BJ (cell line): ENCODE results near the gene CCDC12. TPM values are rescaled to one million over a fixed set of nuclear protein-coding genes. Genes with fewer than 3 reads are reported as not detected.

Source experiments
- CTCF ChIA-PET: fragments of 350-600 bp; formaldehyde crosslinking; extraction: SDS; loops from one replicate; lab custom pipeline; 2021; ENCODE audit warnings: antibody characterized with exemption, inconsistent platforms; lab: Yijun Ruan, JAX
- POLR2A ChIA-PET: fragments of 300-600 bp; sonication (Branson Sonifier 250); formaldehyde crosslinking; extraction: SDS; loops from one replicate; lab custom pipeline; 2021; ENCODE audit warnings: antibody characterized with exemption; lab: Charles Lee
- DNase-seq: peaks from one replicate; pipeline ENCODE4 v3.0.0-alpha.2; 2011; ENCODE audit warnings: low read depth
- H3K27me3 ChIP-seq: 2 replicates; pipeline ENCODE4 v1.6.0; 2011; ENCODE audit warnings: low read length; ENCODE audit not compliant: control insufficient read depth, insufficient read depth
- H3K36me3 ChIP-seq: 2 replicates; pipeline ENCODE4 v1.5.1; 2011; ENCODE audit warnings: low read length; ENCODE audit not compliant: control insufficient read depth, insufficient read depth
- H3K4me3 ChIP-seq: 2 replicates; pipeline ENCODE4 v1.5.1; 2011; ENCODE audit warnings: low read depth, mild to moderate bottlenecking, control low read depth, low read length
- CTCF ChIP-seq: IDR thresholded peaks from 2 replicates; pipeline ENCODE4 v1.5.1; 2011; ENCODE audit warnings: low read depth, mild to moderate bottlenecking, control low read depth, inconsistent platforms, low read length, moderate library complexity; ENCODE audit not compliant: insufficient read depth
- polyA plus RNA-seq: library from polyadenylated mRNA; depleted of rRNA; stranded (reverse); fragments of >200 nt; gene quantifications from 2 replicates; pipeline ENCODE4 v1.2.3, GENCODE V29; 2011

Gene CCDC12
- polyA plus RNA-seq, 1 experiment = 20.8 TPM

GRCh38 chr3:46884929-46885328 is 91.6 kb downstream of the CCDC12 start:
- Histone ChIP-seq H3K36me3 (no peaks in the 10 kb centered on the region), H3K27me3 (peaks cover 31% of the 10 kb centered on the region), H3K4me3 (no peak overlapping the region)
- ChIA-PET CTCF (interaction anchor here (1.1 to 12.4 kb wide), 4 partner anchors 10 to 179 kb away, joined by 3 to 70 read pairs (median 12); no protein-coding TSS in a partner anchor), POLR2A (no interaction called here)
- no peak for TF ChIP-seq CTCF
- no peak for DNase-seq

GRCh38 chr3:46884427-46884826 is 92.1 kb downstream of the CCDC12 start:
- DNase-seq = no peak
- ChIA-PET CTCF (interaction anchor here (0.6 to 12.4 kb wide), 4 partner anchors 11 to 69 kb away, joined by 3 to 70 read pairs (median 6); no protein-coding TSS in a partner anchor), POLR2A (no interaction called here)
- H3K27me3 ChIP-seq = peaks cover 29% of the 10 kb centered on the region
- no peak for TF ChIP-seq CTCF
- no peaks in the 10 kb centered on the region for H3K36me3 ChIP-seq
- no peak overlapping the region for H3K4me3 ChIP-seq

GRCh38 chr3:46883830-46884185 is 92.7 kb downstream of the CCDC12 start:
- no peaks in the 10 kb centered on the region for H3K36me3 ChIP-seq
- ChIA-PET POLR2A (no interaction called here), CTCF (interaction anchor here (0.6 to 12.4 kb wide), 4 partner anchors 12 to 68 kb away, joined by 3 to 70 read pairs (median 8); no protein-coding TSS in a partner anchor)
- peaks cover 27% of the 10 kb centered on the region for H3K27me3 ChIP-seq
- TF ChIP-seq CTCF = no peak
- peak overlapping the region; percentile 14; the same call in 1 of the 2 replicates for H3K4me3 ChIP-seq
- DNase-seq = no peak

GRCh38 chr3:46883054-46883829 is 93.3 kb downstream of the CCDC12 start:
- POLR2A ChIA-PET = no interaction called here
- Histone ChIP-seq H3K36me3 (no peaks in the 10 kb centered on the region), H3K4me3 (peak overlapping the region; percentile 43), H3K27me3 (peaks cover 27% of the 10 kb centered on the region)
- no peak for DNase-seq
- CTCF ChIA-PET = interaction anchor here (0.6 to 12.4 kb wide), 5 partner anchors 10 to 38 kb away, joined by 3 to 70 read pairs (median 5); no protein-coding TSS in a partner anchor
- TF ChIP-seq CTCF = no peak

- H3K4me3 ChIP-seq = peak overlapping the region; percentile 43
- TF ChIP-seq CTCF = no peak
- CTCF ChIA-PET = interaction anchor here (0.6 to 12.4 kb wide), 6 partner anchors 9 to 37 kb away, joined by 3 to 70 read pairs (median 4); no protein-coding TSS in a partner anchor
Measured at GRCh38 chr3:46882377-46883053, 94.0 kb downstream of the CCDC12 start.

More at GRCh38 chr3:46882377-46883053, 94.0 kb downstream of the CCDC12 start:
- peaks cover 27% of the 10 kb centered on the region for H3K27me3 ChIP-seq
- POLR2A ChIA-PET = no interaction called here
- H3K36me3 ChIP-seq = no peaks in the 10 kb centered on the region
- DNase-seq = no peak
